GM19240 (cell line): Measurements from ENCODE around the gene F10.

Experiments
- DNase-seq: peaks from one replicate; pipeline ENCODE4 v3.0.0; 2011; ENCODE audit warnings: low spot score; ENCODE audit not compliant: insufficient read length

F10 gene

DNA sequence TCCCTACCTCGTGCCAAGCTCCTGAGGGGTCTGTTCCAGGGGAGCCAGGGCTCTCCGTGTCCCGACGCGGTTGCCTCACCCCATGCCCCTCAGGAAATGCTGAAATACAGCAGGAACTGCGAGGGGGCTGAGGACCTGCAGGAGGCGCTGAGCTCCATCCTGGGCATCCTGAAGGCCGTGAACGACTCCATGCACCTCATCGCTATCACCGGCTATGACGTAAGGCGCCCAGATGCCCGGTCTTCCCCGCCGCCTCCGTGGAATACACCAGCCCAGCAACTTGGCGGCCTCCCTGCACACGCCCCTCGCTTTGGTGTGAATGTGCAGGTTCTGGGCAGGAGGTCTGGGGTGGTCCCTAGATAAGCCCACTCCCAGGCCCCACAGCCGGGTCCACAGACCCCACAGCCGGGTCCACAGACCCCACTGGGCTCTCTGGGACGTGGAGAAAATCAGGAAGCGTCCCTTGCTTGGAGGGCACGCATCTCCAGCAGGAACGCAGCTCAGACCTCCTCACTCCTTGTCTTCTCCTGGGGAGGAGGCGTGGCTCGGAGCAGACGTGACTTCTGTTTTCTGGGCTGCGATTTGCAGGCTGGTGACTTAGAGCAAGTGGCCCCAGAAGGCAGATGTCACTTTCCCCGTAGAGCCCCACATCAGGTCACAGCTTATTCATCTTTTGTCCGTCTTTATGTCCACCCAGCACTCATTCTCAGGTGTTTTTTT lies 36.4 kb upstream of the F10 start:
- no peak for DNase-seq

DNA sequence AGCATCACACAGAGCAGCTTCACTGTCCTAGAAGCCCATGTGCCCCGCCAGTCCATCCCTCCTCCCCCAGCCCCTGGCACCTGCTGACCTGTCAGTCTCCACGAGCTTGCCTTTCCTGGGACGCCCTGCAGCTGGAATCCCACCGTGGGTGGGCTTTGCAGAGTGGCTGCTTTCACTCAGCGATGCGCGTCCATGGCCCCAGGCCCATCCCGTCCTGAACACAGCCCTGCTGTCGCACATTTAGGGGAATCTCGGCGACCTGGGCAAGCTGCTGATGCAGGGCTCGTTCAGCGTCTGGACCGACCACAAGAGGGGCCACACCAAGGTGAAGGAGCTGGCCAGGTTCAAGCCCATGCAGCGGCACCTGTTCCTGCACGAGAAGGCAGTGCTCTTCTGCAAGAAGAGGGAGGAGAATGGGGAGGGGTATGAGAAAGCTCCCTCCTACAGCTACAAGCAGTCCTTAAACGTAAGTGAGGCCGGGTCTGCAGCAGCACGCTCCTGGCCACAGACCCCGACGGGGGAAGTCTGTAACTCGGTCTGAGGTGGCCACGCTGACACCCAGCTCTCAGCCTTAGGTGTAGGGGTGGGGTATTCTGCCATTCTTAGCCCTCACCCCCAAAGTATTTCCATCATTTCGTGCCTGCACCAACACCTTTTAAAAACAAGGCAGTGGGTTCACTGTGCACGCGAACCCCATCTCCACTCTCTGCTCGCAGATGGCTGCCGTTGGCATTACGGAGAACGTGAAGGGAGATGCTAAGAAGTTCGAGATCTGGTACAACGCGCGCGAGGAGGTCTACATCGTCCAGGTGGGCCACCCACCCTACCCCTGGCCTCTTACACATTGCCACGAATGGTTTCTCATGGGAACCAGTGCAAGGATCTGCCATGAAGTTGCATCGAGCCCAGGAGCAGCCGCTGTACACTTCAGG lies 35.3 kb upstream of the F10 start:
- no peak for DNase-seq

DNA sequence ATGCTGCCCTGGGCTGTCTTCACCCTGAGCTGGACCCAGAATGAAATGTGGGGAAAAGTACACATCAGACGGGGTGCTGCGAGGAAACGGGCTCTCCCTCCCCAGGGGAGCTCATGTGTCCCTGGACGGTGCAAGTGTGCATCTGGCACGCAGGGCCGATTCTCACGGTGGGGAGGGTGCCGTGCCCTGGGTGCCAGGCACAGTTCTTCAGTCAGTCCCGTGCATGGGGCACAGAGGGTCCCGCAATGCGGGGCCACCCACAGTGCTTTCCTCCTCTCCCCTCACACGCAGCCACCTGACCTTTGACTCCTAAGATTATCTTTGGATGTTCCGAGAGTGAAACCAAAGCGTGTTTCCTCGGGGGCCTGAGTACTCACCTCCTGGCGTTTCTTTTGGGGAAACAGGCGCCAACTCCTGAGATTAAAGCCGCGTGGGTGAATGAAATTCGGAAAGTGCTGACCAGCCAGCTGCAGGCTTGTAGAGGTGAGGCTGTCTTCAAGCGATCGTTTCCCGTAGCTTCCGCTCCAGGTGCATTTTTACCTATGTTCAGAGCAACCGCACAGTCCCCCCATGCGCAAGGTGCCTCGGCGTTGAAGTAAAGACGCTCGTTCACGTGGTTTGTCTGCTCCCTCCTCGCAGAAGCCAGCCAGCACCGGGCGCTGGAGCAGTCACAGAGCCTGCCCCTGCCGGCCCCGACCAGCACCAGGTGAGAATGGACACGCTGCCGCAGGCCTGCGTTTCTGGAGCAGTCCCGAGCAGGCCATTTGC lies 34.5 kb upstream of the F10 start:
- no peak for DNase-seq

DNA sequence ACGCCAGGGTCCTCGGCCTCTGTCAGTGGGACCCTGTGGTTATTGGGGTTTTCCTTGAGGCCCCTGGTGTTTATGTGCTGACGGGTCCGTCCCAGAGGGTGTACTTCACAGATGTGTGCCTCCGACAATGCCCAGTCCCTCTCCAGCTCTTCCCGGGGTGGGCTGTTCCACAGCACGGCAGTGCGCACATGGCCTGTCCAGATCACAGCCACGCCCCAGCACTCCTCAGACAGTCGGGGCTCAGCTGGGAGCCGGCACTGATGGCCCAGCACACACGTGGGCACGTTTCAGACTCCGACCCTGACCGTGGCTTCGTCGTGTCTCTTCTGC lies 33.9 kb upstream of the F10 start:
- no peak for DNase-seq

DNA sequence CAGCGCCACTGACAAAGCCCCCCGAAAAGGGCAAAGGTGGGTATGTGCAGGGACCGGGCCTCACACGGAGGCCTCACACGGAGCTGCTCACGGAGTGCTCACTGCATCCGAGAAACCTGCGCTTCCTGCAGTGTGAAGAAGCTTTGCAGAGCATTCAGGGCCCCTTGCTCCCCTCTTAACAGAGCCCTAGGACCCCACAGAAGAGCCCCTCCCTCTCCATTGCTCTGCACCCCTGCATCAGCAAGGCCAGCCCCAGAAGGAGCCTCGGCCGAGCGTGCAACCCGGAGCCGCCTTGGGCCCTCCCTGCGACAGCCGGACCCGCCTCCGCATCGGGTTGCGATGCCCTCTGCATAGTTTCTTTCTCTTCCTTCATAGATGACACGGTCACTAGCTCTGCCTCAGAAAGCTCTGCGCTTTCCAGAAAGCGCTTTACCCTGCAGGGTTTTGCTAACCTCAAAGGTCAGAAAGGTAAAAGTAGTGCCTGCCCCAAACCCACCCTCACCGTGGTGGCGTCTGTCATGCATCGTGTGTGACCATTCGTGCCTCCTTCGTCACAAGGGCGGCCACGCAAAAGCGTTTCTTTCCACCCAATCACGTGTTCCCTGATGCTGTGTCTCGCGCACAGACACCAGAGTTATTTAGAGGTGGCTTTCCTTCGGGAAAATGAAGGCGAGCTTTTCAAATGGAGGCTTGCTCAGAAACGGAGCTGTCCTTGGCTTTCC lies 32.7 kb upstream of the F10 start:
- DNase-seq = no peak

DNA sequence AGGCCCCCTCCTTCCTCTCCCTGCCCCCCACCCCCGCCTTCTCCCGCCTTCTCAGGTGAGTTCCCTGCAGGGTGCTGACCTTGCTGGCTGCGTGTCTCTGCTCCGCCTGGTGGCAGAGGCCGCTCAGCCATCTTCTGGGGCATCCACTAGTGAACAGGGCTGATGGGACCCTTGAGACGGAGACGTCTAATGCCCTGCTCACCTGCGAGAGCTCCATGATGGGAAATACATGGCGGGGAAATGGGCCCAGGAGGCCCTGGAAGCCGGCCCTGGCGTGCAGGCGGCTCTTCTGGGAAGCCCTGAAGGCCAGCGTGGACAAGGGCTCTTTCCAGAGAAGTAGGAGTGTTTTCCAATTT lies 32.2 kb upstream of the F10 start:
- no peak for DNase-seq

DNA sequence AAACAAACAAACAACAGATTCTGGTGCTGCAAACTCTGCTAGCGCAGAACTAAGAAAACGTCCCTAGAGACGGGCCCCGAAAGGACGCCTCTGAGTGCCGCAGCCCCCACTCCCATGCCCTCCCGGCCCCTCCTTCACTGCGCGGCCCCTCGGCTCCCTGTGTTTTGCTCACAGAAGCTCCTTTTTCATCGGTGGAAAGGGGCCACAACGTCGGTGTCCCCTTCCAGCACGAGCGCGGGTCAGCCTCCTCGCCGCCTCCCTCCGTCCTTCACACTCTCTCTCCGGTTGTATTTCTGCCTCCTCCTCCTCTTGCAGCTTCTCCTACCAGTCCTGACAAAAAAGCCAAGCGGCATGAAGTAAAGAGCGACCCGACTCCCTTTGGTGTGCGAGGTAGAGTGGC lies 31.8 kb upstream of the F10 start:
- no peak for DNase-seq

DNA sequence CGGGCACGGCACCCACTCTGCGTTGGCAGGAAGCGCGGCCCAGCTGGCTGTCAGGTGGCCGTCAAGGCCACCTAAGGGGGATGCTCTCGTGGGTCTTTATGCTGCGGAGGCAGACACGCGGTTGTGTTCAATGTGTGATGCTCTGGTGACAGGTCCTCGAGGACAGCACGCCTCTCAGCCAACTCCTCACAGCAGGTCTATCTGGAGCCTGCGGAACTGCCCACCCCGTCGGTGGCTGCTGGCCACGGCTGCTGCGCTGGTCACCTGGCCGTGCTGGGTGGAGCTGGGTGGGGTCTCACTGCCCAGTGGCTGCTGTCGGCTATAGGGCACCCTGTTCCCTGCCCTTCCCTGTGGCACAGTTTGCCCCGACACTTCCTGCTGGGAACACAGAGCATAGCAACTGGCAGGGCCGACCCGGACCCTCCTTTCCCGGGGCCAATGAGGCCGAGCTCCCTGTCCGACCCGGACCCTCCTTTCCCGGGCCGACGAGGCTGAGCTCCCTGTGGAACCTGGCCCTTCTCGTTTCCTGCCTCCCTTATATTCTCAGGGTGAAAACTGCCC lies 31.3 kb upstream of the F10 start:
- no peak for DNase-seq

DNA sequence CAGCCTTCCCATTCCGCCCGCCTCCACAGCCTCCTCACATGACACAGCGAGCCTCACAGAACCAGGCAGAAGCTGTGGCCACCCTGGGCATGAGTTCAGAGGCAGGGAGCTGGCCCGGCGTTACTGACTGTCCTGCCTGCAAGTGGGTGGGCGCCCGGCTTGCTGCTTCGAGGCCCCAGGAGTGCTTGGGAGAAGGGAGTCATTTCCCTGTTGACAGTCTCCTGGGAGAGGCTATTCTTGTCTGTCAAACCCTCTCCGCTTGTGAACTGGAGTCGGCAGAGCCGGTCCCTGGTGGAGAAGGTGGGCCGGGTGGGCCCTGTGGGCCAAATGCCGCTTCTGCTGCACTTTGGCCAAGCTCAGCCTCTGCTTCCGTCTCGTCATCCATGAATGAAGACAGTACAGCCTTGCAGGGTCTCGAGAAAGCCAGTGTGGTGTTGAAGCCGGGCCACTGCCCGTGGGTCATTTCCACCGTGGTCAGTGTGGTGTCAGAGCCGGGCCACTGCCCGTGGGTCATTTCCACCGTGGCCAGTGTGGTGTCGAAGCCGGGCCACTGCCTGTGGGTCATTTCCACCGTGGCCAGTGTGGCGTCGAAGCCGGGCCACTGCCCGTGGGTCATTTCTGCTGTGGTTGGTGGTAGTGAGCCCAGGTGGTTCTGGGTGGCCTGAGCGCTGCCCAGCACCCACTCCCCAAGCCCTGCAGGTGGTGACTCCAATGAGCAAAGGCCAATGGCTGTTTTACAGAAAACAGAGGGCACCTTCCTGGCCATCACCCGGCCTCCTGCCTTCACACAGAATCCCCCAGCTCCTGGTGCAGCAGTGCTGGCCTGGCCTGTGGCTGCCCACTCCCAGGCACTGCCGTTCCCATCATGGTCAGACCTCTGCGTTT lies 30.5 kb upstream of the F10 start:
- no peak for DNase-seq

DNA sequence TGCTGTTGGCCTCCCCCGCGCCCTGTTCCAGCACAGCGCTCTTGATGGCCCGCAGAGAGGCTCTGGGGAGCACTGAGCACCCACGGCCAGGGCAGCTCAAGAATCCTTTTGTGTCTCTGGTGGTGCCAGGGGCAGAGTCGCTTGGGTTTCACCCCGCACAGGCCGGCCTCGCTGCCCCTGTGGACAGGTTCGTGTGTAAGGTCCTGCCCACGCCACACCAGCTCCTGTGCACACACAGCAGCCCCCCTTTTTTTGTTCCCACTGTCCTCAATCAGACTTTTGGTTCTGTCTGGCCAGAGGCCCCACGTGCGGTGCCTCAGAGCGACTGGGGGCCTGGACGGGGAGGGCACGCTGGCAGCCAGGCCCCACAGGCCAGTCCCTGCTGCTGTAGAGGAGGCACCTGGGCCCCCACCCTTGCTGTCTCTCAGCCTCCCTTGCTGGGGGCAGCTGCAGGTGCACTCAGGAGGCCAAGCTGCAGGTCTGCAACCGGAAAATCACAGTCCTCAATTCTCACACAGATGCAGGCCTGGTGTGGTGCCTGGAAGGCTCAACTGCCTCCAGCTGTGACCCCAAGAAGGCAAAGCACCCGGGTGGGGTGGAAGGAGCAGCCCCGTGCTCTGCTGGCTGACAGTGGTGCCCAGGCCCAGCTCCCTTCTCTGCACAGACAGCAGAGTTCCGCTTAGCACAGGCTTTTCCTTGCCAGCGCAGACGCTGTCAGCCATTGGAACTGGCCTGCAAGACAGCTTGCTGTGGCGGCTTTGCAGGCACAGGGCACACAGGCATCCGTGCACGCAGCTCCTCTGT lies 29.6 kb upstream of the F10 start:
- no peak for DNase-seq

DNA sequence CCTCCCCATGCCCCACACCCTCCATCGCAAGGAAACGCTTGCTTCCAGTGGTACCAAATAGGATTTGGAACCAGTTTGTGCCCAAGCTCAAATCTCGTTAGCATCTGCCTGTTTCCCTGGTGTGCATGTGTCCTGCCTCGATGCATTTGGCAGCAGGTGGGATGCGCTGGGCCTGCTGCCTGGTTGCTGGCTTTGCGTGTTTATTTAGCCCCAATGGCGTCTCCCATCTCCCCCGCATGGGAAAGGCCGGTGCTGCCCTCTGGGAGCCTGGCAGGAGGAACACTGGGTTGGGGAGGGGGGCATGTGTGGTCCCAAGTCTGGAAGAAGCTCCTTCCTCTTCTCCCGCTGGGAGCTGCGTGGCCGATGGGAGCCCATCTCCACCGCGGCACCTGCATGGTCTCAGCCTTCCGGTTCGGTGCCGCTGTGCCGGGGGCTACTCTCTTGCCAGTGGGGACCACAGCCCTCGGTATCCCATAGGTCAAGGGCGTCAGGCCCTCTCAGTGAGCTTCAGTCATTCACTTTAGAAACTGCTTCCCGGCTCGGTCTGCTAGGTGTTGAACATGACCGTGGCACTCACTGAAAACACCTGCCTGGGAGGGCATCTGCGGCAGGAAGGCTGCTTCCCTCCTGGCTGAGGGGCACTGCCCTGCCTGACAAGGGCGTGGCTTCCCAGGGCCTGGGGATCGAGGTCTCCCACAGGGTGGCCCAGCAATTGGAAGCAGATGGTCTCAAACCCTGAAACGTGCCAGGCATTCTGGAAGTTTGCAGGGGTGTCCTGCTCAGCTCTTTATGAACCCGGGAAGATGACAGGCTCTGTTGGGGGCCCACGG lies 28.8 kb upstream of the F10 start:
- no peak for DNase-seq

DNA sequence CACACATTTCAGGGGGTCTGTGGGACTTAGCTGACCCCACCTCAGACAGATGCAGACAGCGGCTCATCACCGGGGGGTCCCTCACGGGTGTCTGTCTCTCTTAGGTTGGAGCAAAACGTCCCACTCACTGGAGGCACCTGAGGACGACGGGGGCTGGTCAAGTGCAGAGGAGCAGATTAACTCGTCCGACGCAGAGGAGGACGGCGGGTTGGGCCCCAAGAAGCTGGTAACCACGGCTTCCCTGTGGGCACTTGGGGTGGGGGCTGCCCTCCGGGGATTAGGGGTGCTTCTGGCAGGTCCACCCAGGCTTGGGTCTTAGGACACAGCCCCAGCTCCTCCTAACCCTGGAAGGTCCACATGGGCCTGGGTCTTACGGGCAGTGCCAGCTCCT lies 28.2 kb upstream of the F10 start:
- DNase-seq = no peak

DNA sequence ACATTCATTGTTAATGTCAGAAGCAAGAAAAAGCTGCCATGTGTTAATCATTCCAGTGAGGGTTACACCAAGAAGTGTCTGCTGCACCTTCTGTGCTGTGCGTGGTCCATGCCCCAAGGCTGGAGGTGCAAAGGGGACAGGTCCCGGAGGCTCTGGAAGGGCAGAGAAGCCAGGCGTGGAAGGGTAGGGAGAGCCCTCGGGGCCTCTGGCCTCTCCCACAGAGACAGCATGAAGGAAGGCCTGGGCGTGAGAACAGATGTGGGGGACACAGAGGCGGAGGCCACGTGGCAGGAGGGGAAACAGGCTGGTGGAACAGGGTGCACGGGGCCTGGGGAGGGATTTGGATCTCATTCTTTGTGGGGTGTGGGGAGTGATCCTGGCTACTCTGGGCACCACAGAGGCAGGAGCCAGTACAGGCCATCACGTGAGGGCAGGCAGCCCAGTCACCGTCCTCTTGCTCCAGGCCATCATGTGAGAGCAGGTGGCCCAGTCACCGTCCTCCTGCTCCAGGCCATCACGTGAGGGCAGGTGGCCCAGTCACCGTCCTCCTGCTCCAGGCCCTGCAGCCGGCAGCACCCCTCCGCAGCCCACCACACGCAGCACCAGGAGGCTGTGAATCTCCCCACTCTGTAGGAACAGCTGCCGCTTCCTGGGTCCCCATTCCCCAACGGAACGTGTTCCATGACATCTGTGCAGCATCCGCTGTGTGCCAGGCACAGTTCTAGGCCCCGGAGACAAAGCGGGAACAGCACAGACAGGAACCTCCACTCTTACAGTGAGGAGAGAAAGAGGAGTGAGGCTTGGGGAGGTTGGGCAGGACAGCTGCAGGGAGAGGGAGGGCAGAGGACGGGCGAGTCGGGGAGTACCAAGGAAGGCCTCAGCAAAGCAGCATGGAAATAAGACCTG lies 27.2 kb upstream of the F10 start:
- no peak for DNase-seq

DNA sequence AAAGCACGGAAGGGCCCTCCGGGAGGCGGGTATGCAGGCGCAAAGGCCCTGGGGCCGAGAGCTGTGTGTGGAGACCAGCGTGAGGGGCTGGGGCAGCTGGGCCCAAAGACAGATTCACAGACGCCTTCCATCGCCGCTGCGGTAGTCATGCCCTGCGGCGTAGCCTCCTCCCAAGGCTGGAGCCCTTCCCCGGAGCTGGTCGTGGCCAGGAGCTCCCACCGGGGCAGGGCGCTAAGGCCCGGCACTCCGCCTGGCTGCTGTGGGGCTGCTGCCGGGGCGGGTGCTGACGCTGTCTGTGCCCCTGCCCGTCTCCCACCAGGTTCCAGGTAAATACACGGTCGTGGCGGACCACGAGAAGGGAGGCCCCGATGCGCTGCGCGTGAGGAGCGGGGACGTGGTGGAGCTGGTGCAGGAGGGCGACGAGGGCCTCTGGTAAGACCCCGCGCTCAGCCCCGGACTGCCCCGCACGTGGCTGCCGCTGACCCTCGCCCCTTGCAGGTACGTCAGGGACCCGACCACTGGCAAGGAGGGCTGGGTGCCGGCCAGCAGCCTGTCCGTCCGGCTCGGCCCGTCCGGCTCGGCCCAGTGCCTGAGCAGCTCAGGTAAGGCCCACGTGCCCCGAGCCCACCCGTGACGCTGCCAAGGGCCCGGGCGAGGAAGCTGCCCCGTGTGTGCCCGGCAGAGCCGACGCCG lies 26.4 kb upstream of the F10 start:
- DNase-seq = no peak

DNA sequence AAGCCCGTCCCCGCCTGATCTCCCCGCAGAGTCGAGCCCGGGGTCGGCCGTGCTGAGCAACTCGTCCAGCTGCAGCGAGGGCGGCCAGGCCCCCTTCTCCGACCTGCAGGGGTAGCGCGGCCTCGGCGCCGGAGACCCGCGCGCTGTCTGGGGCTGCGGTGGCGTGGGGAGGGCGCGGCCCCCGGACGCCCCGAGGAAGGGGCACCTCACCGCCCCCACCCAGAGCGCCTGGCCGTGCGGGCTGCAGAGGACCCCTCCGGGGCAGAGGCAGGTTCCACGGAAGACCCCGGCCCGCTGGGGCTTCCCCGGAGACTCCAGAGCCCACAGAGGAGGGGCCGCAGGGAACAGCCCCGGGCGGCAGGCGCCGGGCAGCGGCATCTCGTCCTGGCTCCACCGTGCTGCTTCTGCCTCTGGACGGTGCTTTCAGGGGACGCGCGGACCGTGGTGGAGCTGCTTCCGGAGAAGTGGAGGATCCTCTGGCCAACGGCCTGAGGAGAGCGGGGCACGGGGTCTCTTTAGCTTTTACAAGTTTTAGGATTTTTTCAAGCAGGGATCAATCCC lies 25.8 kb upstream of the F10 start:
- DNase-seq = no peak

DNA sequence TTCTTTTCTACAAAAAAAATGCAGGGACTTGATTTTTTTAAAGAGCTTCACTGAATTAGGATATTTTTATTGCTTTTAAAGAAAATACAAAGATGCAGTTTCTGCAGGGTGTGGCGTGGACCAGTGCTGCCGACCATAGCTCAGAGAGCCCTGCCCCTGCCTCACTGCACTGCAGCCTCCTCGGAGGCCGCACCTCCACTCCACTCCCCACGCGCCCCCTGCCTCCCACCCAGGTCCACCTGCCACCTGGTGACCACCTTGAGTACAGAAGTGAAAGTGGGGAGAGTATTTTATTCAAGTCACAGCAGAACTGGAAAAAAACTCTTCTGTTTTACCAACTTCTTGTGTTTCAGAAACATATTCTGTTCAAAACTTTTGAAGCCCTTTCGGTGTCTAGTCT lies 24.9 kb upstream of the F10 start:
- DNase-seq = no peak
